GM23338 (cell line): ENCODE data around the gene FLYWCH1.

Source experiments
- CTCF ChIP-seq, 2 experiments: fragments of 200-600 bp in 1 of 2; sonication (generic) in 1 of 2; conservative IDR thresholded peaks; 2 replicates each; pipeline versions ENCODE4 v1.5.1 to v1.6.1; 2016 to 2017; ENCODE audit warnings: antibody characterized with exemption in 2 of 2, low read depth in 2 of 2, mild to moderate bottlenecking in 2 of 2, moderate library complexity in 1 of 2
- ETS1 ChIP-seq: IDR thresholded peaks from 2 replicates; pipeline ENCODE4 v1.6.1; 2016; ENCODE audit warnings: antibody characterized with exemption
- POLR2AphosphoS5 ChIP-seq: IDR thresholded peaks from 2 replicates; pipeline ENCODE4 v1.6.1; 2016; ENCODE audit warnings: antibody characterized with exemption, low read depth

DNA sequence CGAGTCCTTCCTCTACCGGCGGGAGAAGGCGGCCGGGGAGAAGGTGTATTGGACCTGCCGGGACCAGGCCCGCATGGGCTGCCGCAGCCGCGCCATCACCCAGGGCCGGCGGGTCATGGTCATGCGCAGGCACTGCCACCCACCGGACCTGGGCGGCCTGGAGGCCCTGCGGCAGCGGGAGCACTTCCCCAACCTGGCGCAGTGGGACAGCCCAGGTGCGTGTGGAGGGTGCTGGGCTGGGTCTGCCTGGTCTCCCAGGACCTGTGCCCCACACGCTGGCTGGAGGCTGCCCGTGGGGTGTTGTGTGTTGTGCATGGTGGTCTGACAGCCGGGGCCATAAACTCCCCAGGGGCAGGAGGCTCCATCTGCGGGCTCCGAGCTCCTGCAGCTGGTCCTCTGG lies 25.4 kb downstream of the FLYWCH1 start:
- TF ChIP-seq CTCF (conservative IDR thresholded peaks at IDR 0.05; ENCODE audit: low read depth in 2 of 2), result no peak
- no peak for TF ChIP-seq ETS1
- no peak for TF ChIP-seq POLR2AphosphoS5
